D341Med (cell line): ENCODE data around the gene IL16.

ENCODE experiments used
- DNase-seq: peaks from one replicate; pipeline ENCODE4 v3.0.0; 2012; ENCODE audit warnings: low spot score

The IL16 gene

GRCh38 chr15:81174792-81175327 lies 21.8 kb upstream of the IL16 start:
- DNase-seq = no peak

GRCh38 chr15:81175496-81175895 lies 21.2 kb upstream of the IL16 start:
- DNase-seq = no peak

GRCh38 chr15:81176291-81176893 lies 20.3 kb upstream of the IL16 start:
- DNase-seq = no peak

- no peak for DNase-seq
These were observed 18.3 kb upstream of the IL16 start for GRCh38 chr15:81178365-81178764.

GRCh38 chr15:81181220-81181619 lies 15.5 kb upstream of the IL16 start:
- DNase-seq = no peak

GRCh38 chr15:81182031-81182755 lies 14.5 kb upstream of the IL16 start:
- DNase-seq = no peak

- DNase-seq = no peak
These were observed 13.8 kb upstream of the IL16 start for GRCh38 chr15:81182756-81183438.

- DNase-seq = no peak
These were observed 13.3 kb upstream of the IL16 start for GRCh38 chr15:81183439-81183775.

GRCh38 chr15:81184188-81184587 lies 12.5 kb upstream of the IL16 start:
- DNase-seq = no peak

GRCh38 chr15:81185631-81186295 lies 10.9 kb upstream of the IL16 start:
- DNase-seq = no peak

- no peak for DNase-seq
These were observed 8.3 kb upstream of the IL16 start for GRCh38 chr15:81188354-81188753.

- no peak for DNase-seq
These were observed 6.9 kb upstream of the IL16 start for GRCh38 chr15:81189583-81190283.

GRCh38 chr15:81190922-81191507 lies 5.7 kb upstream of the IL16 start:
- no peak for DNase-seq

GRCh38 chr15:81191701-81192100 lies 5.0 kb upstream of the IL16 start:
- DNase-seq = no peak

GRCh38 chr15:81194723-81195122 lies 2.0 kb upstream of the IL16 start:
- DNase-seq = no peak

GRCh38 chr15:81195339-81195864 lies 1.3 kb upstream of the IL16 start:
- no peak for DNase-seq

GRCh38 chr15:81197255-81197630 lies 564 bp downstream of the IL16 start:
- DNase-seq = no peak

- no peak for DNase-seq
These were observed 1.1 kb downstream of the IL16 start for GRCh38 chr15:81197688-81198281.

GRCh38 chr15:81199031-81199779 lies 2.5 kb downstream of the IL16 start:
- DNase-seq = no peak

- no peak for DNase-seq
These were observed 9.3 kb downstream of the IL16 start for GRCh38 chr15:81206018-81206417.
